HG02884 (cell line): ENCODE data around the gene FSIP1.

Source experiments
- ATAC-seq: cut with Tn5 transposase; IDR thresholded peaks from one replicate; pipeline ENCODE4 v1.9.1; 2021; ENCODE audit warnings: mild to moderate bottlenecking, moderate library complexity; ENCODE audit not compliant: unreplicated experiment

The FSIP1 gene

GRCh38 chr15:39625451-39625850 is 157.2 kb downstream of the FSIP1 start:
- ATAC-seq: no peak

DNA sequence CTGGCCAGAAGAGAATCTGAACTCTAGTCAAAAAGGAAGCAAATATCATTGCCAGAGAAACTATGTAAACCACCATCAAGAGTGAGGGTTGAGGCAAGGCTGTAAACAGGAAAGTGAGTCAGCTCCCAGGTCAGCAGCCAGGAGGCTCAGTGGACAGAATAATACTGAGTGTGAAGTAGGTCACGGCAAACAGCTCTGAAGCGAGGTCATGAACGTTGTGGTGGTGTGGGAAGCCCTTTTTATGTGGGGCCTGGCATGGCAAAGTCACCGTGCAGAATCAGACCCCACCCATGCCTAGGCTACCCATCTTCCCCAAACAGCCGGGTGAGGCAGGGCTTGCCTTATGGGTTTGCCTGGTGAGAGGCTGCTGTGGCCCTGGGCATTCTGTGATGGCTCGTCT is 157.8 kb downstream of the FSIP1 start:
- no peak for ATAC-seq

DNA sequence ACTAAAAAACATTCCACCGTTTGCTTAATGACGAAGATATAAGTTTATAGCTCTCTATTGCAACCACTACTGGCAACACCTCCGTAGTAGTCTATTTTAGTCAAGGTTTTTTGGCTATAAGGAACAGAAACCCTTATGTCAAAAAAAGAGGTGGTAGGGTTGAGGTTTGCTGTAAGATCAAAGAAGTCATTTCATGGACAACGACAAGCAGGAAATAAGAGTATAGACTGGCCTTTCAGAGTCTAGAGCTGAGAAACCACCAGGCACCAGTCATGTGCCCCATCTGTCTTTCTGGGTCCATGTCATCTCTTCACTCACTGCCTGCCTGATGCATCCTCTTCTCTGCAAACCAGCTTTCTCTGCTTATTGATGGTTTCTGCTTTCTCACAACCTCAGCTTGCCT is 159.1 kb downstream of the FSIP1 start:
- peak; percentile 91 for ATAC-seq

GRCh38 chr15:39622660-39623516 is 159.8 kb downstream of the FSIP1 start:
- no peak for ATAC-seq

DNA sequence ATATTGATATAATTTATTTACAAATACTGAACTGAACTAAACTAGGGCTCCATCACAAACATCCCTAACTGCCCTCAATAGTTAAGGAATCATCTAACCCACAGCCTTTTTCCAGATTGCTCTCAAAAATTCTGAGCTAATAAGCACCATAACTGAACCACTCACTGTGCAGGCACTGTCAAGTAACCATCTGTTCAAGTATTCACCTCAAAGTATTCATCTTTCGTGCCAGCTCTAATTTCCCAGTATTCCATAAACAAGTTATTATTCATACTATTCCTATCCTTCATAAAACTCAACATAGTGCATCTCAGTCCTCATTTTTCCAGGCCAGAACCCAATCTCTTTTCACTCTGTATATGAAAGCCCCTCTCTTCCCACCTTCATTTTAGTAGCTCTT is 160.7 kb downstream of the FSIP1 start:
- ATAC-seq: no peak

DNA sequence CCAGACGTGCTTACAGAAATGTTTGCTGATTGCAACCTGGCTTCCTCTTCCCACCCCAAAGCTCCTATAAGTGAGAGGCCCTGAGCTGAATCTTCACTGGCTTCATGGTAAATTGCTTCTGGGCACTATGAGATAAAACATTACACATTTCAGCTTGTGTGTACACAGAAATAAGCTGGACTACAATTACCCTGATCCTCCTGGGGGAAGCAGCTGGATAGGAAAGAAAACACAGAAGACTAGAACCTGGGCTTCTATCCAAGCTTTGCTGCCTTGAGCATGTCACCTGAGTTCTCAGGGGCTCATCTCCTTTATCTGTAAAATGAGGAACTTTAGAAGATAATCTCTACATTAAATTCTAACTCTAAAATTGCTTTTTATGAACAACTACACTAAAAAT is 161.4 kb downstream of the FSIP1 start:
- ATAC-seq: no peak

- no peak for ATAC-seq
Measured at GRCh38 chr15:39618063-39618823, 164.4 kb downstream of the FSIP1 start.

GRCh38 chr15:39616731-39617455 is 165.7 kb downstream of the FSIP1 start:
- ATAC-seq: no peak

GRCh38 chr15:39613861-39614260 is 168.8 kb downstream of the FSIP1 start:
- no peak for ATAC-seq

- no peak for ATAC-seq
Measured at GRCh38 chr15:39613271-39613670, 169.4 kb downstream of the FSIP1 start.

DNA sequence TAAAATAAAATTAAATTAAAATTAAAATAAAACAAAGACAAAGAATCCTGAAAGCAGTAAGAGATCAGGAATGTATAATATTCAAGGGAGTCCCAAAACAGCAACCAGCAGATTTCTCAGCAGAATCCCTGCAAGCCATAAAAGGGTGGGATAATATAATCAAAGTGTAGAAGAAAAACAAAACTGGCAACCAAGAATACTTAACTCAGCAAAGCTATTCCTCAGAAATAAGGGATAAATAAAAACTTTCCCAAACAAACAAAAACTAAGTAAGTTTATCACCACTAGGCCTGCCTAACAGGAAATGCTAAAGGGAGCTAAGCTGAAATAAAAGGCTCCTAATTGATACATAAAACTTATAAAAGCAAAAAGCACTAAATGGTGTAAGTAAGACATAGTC is 172.0 kb downstream of the FSIP1 start:
- no peak for ATAC-seq

- no peak for ATAC-seq
Measured at GRCh38 chr15:39609166-39609916, 173.3 kb downstream of the FSIP1 start.

DNA sequence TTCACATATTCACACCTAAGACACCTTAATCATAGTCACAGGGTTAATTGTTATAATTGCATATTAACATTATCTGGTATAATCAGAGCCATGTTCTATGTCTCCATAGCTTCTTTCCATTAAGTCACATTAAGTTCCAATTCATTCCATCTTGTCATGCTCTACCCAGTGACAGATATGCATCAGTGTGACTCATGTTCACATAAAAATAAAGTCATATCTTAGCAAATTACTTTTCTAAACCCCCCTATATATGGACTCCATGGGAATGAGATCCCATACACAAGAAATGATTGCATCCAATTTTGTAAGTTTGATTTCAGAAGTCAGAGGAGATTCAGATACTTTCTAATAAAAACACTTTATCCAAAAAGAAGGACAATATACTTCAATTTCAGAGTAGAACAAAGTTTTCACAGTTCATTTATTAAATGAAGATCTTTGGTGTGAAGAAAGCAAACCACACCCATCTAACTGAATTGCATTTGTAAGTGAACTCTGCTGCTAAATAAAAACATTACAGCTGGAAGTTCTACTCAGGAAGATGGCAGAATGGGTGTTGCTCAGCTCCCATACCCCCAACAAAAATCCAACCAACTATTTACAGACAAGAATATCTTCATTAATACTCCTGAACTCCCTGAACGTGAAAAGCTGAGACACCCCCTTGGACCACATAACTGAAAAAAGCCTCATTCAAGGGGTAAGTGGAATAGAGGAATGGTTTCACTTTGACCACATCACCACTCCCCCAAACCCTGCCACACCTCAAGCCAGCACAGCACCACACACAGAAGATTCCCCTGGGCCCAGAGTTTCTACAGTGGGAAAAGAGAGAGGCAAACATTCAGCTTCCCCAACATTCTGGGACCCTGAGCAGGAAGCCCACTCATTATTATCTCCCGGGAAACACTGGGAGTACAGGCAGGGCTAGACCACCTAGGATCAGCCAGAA is 174.2 kb downstream of the FSIP1 start:
- ATAC-seq: no peak

DNA sequence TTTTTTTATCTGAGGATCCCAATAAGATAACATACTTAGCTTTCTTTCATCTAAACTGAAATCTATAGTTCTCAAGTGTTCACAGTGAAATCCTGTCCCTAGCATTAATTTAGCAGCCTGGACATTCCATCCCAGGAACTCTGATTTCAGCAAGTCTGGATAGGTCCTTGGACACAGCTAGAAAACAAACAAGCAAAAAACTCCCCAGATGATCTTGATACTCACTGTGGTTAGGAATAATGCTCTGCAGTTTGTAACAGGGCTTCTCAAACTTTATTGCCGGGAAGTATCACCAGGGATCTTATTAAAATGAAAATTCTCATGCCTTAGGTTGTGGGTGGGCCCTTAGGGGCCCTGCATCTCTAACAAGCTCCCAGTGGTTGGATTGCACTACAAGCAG is 177.5 kb downstream of the FSIP1 start:
- no peak for ATAC-seq

DNA sequence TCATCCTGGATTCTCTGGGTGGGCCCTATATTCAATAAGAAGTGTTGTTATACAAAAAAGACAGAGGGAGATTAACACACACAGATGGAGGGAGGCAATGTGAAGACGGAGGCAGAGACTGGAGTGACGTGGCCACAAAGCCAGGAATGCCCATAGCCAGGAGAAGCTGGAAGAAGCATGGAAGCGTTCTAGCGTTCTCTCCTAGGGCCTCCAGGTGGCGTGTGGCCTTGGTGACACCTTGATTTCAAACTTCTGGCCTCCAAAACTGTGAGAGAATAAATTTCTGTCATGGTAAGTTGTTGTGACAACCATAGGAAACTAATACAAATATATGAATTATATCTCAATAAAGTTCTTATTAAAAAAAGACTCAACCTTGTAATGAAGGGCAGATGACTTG is 180.5 kb downstream of the FSIP1 start:
- ATAC-seq: no peak

- ATAC-seq: no peak
Measured at GRCh38 chr15:39599871-39600270, 182.8 kb downstream of the FSIP1 start.

DNA sequence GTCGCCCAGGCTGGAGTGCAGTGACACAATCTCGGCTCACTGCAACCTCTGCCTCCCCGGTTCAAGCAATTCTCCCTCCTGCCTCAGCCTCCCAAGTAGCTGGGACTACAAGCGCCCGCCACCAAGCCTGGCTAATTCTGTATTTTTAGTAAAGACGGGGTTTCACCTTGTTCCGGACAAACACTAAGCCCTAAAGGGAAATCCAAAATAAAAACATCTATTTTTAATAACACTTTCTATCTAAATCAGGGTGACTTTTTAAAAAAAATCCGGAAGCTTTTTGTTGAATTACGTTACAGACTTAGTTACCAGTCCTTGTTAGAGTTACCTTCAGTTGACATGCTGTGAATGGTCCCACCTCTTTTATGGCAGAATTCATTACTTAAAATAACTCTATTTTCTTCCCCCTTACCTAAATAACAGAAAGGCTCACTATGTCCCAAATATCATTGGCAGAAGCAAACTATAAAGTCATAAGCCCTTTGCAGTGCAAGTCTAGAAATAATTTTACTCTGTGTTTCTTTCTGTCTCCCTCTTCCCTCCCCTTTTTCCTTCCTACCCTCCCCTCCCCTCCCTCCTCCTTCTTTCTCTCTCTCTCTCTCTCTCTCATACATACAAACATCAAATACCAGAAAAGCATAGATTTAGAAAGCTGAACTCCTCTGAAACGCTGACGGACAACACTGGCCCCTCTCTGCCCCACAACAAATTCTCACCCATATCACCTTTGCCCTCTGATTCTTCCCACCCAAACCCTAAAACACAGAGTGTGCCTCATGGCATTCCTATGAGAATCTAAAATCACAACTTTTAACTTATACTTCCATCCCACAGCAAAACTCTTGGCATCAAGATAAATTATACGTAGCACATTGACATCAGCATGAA is 183.4 kb downstream of the FSIP1 start:
- ATAC-seq: no peak

- ATAC-seq: no peak
Measured at GRCh38 chr15:39598186-39598850, 184.3 kb downstream of the FSIP1 start.
